Fibroblast of skin of right quadriceps (primary cell): ENCODE data around the gene PSEN1.
A peak's percentile ranks its signal among the peaks of the same experiment; 100 is the strongest.

Source experiments
- DNase-seq: peaks from one replicate; pipeline ENCODE4 v3.0.0-alpha.2; 2013

PSEN1 gene

DNA sequence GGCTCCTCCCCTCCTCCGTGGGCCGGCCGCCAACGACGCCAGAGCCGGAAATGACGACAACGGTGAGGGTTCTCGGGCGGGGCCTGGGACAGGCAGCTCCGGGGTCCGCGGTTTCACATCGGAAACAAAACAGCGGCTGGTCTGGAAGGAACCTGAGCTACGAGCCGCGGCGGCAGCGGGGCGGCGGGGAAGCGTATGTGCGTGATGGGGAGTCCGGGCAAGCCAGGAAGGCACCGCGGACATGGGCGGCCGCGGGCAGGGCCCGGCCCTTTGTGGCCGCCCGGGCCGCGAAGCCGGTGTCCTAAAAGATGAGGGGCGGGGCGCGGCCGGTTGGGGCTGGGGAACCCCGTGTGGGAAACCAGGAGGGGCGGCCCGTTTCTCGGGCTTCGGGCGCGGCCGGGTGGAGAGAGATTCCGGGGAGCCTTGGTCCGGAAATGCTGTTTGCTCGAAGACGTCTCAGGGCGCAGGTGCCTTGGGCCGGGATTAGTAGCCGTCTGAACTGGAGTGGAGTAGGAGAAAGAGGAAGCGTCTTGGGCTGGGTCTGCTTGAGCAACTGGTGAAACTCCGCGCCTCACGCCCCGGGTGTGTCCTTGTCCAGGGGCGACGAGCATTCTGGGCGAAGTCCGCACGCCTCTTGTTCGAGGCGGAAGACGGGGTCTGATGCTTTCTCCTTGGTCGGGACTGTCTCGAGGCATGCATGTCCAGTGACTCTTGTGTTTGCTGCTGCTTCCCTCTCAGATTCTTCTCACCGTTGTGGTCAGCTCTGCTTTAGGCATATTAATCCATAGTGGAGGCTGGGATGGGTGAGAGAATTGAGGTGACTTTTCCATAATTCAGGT lies at the start of gene PSEN1:
PSEN1 (plus strand) TSS at position 121 of the 839 bp plus-strand sequence. CDS start 11,513 bp downstream, outside the sequence.
- DNase-seq = peak; percentile 90

DNA sequence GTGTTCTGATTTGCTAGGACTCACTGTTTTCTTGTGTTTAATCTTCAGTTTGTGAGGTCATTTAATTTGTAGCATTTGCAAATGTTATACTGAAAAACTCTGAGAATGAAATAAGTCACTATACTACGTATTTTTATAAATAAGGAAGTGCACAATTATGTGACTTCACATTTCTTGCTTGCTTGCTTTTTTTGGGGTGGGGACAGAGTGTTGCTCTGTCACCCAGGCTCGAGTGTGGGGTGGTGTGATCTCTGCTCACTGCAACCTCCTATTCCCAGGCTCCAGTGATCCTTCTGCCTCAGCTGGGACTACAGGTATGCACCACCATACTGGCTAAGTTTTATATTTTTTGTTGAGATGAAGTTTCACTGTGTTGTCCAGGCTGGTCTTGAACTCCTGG lies 45.3 kb upstream of the PSEN1 start:
- DNase-seq = no peak

DNA sequence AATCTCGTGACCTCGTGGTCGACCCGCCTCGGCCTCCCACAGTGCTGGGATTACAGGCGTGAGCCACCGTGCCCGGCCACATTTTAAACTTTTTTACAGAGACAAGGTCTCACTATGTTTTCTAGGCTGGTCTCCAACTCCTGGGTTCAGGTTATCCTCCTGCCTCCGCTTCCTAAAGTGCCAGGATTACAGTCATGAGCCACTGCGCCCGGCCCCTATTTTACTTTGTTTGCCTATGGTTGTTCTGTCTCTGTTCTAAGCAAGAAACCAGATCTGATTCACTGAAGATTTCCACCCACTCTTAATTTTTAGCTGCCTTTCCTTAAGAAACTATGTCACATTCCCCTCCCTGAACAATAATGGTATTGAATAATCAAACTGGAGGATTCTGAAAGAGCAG lies 38.9 kb upstream of the PSEN1 start:
- no peak for DNase-seq

DNA sequence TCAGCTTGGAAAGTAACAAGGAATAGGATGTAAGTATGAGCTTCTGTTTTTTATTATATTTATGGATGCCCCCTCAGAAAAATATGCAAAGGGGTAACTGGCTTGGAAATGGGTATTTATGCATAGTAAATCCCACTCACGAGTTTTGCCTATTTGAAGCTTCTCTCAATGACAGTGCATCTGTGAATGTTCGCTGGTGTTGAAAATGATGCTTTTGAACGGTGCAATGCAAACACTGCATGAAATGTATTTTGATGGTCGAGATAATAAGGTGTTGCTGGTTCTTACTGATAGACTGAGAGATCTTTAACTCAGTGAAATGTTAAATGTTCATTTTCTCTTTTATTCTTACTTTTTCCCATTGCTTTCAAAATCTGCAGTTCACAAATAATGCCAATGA lies 36.0 kb upstream of the PSEN1 start:
- no peak for DNase-seq

DNA sequence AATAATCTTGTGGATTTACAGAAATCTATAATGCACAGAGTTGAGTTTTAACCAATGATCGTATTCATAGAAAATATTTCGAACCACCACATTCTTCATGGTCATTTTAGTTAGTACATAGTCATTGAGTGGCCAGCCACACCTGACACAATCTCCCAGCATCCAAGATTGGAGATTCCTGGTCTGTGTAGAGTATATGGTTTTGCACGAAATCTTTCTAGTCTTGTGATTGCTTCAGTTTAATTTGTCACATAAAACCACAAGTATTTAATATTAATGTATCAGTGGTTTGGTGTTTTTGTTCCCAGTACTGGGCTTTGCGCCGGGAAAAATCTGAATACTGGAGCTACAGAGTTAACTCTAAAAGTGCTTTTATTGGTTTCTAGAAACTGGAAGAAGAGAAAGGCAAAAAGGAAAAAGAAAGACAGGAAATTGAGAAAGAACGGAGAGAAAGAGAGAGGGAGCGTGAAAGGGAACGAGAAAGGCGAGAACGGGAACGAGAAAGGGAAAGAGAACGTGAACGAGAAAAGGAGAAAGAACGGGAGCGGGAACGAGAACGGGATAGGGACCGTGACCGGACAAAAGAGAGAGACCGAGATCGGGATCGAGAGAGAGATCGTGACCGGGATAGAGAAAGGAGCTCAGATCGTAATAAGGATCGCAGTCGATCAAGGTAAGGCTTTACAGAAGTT lies 33.4 kb upstream of the PSEN1 start:
- no peak for DNase-seq

DNA sequence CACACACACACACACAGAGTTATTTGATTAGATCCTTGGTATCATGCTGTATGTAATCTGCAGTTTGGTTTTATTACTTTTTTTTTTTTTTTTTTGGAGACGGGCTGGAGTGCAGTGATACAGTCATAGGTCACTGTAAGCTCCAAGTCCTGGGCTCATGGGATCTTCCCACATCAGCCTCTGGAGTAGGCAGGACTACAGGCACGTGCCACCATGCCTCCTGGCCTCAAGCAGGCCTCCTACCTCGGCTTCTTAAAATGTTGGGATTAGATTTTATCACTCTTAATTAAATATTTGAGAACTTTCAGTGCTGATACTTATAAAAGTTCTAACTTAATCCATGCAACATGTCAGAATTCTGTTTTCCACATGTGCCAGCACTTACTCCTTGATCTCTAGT lies 31.3 kb upstream of the PSEN1 start:
- DNase-seq = no peak

DNA sequence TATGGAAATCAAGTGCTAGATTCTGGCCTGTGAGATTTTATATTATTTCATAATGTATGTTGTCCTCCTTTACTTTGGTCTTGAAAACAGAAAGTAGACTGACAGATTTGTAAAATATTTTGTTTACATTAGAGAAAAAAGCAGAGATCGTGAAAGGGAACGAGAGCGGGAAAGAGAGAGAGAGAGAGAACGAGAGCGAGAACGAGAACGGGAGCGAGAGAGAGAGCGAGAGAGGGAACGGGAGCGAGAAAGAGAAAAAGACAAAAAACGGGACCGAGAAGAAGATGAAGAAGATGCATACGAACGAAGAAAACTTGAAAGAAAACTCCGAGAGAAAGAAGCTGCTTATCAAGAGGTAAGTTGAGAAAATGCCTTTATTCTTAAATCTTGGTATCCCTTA lies 30.6 kb upstream of the PSEN1 start:
- DNase-seq = no peak

DNA sequence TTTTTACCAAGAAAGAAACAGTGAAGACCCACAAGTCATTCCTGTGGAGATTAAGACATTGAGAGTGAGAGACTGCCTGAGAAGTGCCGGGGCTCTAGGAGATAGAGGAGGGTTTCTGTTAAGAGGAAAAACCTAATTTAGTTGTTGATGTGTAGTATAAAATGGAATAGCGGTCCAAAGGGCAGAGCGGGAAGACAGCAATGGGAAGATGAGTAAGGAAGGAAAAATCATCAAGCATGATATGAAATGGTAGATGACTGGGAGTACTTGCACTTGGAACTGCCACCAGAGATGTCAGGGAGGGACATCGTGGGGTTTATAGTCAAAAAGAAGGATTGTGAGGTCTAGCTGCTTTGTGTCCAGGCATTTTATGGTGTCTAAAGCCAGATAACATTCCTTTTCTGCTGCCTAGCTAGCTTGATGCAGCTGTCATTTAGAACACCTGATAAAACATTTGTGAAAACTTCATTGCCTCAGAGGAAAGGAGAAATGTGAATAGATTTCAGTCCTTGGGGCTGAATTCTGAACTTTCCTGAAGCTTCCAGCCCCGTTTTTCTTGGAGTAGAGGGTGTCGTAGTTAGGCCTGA lies 20.1 kb upstream of the PSEN1 start:
- no peak for DNase-seq

DNA sequence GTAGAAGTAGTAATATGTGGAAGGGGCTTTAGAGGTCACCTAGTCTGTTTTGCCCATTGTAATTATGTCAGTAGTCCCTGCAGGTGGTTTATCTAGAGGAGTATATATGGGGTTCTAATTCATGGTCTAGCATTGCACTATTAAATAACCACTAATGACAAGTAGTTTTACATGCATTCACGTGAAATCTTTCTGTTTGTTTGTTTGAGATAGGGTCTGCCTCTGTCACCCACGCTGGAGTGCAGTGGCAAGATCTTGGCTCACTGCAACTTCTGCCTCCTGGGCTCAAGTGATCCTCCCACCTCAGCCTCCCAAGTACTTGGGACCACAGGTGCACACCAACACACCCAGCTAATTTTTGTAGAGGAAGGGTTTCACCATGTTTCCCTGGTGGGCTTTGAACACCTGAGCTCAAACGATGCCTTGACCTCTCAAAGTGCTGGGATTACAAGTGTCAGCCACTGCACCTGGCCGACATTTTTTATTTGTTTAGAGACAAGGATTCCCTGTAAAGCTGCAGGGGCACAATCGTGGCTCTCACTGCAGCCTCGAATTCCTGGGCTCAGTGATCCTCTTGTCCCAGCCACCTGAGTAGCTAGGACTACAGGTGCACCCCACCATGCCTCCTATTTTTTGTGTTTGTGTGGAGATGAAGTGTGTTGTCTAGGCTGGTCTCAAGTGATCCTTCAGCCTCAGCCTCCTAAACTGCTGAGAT lies 12.0 kb upstream of the PSEN1 start:
- DNase-seq = no peak

DNA sequence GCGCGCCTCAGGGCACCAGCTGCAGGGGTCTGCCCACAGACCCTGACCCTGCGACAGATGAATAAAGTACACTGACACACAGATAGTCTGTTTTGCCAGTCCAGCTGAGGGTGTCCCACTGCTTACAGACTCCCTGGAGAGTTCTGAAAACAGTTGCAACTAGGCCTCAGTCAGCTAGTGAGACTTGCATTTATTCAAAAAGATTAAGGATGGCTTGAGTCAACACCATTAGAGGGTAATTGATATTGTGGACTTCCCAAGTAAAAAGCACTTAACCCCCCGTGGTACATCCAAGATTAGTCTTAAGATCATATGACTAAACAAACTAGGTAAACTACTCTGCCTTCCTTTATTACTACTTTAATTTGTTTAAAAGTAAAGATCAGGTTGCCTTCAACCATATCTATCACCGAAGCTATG lies 11.1 kb upstream of the PSEN1 start:
- no peak for DNase-seq

DNA sequence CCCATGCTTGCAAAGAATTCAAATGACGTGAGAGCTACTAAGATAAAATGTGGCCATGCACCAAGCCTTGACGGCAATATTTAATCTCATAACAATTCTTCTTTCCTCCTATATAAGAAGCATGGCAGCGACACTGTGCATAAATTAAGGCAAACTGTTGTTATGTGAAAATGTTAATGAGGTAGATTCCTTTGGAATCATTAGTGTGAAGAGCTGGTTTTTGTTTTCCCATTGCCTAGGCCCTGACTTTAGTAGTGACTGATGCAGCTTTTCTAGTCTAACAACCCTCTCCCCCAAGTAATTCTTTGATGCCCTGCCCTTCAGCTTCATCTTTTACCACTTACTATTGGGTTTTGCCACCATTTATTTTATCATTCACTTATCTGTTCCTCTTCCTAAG lies 10.6 kb upstream of the PSEN1 start:
- no peak for DNase-seq

DNA sequence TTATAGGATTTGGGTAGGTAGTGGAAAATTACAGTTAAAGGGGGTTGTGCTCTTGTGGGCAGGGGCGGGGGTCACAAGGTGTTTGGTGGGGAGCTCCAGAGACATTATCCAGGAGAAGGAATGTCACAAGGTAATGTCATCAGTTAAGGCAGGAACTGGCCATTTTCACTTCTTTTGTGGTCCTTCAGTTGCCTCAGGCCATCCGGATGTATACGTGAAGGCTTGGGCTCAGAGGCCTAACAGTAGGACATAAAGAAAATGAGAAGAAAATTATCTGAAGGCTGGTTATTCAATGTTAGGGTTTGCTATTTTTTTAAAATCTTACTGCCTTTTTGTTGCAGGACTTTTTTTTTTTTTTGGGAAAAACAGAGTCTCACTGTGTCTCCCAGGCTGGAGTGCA lies 2.5 kb upstream of the PSEN1 start:
- DNase-seq = no peak

DNA sequence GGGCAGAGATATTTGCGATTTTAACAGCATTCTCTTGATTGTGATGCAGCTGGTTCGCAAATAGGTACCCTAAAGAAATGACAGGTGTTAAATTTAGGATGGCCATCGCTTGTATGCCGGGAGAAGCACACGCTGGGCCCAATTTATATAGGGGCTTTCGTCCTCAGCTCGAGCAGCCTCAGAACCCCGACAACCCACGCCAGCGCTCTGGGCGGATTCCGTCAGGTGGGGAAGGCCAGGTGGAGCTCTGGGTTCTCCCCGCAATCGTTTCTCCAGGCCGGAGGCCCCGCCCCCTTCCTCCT lies 271 bp upstream of the PSEN1 start:
- no peak for DNase-seq

DNA sequence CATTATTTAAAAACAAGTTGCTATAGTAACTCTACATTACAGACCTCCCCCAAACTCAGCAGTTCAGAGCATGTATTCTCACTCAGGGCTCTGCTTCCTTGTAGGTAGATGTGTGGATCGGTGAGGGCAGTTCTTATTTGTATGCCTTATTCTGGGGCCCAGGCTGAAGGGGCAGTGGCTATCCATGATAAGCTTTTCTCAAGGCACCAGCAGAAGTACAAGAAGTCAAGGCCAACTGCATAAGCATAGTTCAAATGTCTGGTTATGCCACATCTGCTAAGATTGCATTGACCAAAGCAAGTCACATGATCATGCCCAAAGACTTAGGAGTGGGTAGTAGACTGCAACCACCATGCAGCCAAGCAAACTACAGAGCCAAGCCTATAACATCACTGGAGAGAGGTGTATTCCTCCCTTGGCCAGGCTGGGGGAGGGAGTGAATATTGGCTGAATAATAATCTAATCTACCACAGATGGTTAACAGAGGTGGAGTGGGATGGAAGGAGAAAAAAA lies 4.6 kb downstream of the PSEN1 start:
- no peak for DNase-seq

DNA sequence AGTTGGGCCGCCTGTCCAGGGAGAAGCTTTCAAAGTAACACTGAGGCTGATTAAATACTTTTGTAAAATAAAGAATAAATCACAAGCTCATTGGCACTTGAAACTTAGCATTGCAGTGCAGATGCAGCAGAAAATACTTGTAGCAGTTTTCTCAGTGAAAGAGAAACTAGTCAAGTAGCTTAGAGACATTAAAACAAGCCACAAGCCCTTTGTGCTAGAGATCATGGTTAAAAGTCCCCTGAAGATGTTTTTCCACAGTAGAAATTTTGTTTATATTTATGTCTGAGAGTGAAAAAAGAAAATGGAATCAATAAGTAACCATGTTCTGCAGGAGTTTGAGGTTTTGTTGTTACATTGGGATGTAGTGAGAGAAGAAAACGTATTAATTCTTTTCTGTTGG lies 5.9 kb downstream of the PSEN1 start:
- DNase-seq = no peak

DNA sequence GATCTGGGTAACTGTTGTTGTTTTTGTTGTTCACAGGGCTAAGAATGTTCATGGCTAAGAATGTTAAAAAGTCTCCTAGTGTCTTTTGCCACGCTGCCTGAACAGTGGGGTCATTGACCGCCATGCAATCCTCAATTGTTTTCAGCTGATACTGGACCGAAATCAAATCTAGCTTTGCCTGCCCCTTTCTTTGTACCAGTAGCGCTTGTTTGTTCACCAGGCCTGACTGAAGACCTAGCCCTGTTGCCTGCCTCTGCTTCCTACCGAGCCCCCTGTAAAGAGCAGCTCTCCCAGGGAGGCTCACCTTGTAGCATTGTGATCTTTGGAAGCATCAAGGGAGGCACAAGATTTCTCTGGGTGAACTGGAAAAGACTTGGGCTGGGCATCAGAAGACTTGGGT lies 6.7 kb downstream of the PSEN1 start:
- DNase-seq = no peak

DNA sequence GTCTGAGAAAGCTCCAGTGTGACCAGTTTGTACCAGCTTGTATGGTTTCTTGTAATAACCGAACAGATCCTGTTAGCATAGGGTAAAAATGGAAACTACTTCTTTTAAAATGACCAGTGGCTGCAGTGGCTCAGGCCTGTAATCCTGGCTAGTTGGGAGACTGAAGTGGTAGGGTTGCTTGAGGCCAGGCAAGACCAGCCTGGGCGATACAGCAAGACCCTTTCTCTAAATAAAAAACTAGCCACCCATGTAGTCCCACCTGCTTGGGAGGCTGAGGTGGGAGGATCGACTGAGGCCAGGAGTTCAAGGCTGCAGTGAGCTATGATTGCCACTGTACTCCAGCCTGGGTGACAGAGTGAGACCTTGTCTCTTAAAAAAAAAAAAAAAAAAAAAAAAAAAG lies 7.3 kb downstream of the PSEN1 start:
- DNase-seq = no peak

DNA sequence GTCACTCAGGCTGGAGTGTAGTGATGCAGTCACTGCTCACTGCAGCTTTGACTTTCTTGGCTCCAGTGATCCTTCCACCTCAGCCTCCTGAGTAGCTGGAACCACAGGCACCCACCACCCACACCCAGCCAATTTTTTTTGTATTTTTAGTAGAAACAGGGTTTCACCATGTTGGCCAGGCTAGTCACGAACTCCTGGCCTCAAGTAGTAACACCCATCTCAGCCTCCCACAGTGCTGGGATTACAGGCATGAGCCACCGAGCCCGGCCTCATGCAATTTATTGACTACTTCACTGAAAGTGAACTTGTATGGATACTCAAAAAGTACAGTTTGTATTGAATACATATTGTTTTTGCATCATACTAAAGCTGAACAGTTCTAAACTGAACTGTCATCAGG lies 9.1 kb downstream of the PSEN1 start:
- DNase-seq = no peak

DNA sequence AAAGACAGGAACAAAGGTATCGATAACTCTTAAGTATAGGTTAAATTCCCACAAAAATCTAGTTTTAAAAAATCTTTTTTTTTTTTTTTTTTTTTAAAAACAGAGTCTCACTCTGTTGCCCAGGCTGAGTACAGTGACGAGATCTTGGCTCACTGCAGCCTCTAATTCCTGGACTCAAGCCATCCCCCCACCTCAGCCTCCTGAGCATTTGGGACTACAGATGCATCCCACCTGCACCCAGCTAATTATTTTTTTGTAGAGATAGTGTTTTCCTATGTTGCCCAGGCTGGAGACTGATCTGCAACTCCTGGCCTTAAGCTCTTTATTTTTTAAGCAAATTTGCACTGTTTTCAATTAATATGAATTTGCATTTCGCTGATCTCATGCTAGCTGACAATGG lies 9.8 kb downstream of the PSEN1 start:
- DNase-seq = no peak

DNA sequence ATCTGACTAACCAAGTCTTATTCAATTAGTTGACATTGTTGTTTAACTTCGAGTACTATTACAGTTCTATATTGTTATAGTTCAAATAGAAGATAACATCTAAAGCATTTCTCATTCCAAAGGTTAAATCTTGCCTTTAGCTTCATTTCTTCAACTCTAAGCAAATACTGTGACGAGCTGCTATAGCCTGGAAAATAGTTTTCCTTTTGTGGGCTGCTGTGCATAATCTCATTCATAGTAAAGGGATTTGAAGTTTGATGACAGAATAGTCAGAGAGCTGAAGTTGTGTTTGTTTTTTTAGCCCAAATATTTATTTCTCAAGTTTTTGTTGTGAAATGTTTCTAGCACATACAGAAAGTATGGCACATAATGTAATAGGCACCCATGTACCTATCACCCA lies 13.4 kb downstream of the PSEN1 start:
- DNase-seq = no peak

DNA sequence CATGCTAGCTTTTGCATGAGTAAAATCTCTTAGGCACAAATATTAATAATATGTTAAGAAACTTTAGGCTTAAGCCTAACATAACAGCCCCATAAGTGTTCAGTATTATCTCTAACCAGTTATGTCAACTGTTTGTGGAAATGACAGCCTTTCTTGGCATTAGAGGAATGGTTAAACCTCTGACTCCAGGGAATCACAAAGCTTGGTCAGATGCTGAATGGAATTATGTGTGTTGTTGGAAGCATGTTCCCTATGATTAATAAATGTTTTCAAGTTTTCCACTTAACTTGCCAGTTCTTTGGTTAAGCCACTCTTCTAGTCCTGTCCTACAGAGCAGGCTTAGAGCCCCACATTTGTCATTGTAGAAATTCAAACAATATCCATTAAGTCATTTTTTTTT lies 17.0 kb downstream of the PSEN1 start:
- peak; percentile 65 for DNase-seq

DNA sequence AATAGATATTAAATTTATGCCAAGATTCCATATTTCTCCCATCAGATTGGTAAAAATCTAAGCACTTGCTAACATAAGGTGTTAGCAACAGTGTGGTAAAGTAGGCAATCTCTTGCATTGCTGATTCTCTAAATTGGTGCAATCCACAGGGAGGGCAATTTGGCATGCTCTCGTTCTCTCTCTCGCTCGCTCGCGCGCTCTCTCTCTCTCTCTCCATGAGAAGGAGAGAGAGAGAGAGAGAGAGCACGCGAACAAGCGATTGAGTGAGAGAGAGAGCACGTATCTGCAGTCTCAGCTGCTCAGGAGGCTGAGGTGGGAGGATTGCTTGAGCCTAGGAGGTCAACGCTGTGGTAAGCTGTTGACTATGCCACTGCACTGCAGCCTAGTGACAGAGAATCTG lies 25.9 kb downstream of the PSEN1 start:
- no peak for DNase-seq

DNA sequence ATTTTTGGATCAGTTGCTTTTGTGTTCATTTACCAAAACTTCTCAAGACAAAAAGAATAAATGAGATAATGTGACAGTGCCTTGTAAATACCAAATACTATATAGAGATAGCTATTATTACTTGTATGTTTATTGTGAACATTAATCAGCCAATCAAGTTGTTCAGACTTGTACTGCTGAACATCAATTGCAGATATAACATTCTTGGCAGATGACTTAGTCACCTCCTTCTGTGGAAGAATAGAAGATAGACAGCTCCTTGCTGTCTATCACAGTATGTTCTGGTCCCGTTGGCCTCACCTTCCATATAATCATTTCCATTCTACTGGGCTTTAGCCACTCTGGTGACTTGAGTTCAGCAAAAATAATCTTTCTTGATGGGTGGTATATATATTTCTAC lies 30.1 kb downstream of the PSEN1 start:
- DNase-seq = no peak

DNA sequence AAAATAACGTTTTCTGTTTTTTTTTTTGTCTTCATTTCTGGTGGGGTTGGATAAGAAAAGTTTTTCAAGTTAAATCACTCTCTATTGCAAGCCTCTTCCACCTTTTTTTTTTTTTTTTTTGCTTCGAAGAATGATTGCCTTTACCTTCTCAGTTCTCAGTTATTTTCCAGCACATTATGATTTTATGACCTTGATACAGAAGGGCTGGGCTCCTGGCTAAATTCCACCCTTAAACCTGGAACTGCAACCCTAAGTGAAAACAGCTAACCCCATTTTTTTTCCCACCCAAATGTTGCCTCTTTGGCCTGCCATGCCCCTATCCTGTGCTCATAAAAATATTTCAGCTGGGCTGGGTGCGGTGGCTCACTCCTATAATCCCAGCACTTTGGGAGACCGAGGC lies 31.4 kb downstream of the PSEN1 start:
- no peak for DNase-seq
